GM19328 (cell line): ENCODE data around the gene JAM3.

Source experiments
- ATAC-seq: cut with Tn5 transposase; IDR thresholded peaks from one replicate; pipeline ENCODE4 v1.9.1; 2021; ENCODE audit warnings: mild to moderate bottlenecking, moderate library complexity; ENCODE audit not compliant: unreplicated experiment

The JAM3 gene

GRCh38 chr11:134142536-134142935, 73.7 kb downstream of the JAM3 start:
- no peak for ATAC-seq

- no peak for ATAC-seq
Measured at GRCh38 chr11:134143801-134144200, 74.9 kb downstream of the JAM3 start.

GRCh38 chr11:134144744-134145143, 75.9 kb downstream of the JAM3 start:
- no peak for ATAC-seq

- no peak for ATAC-seq
Measured at GRCh38 chr11:134145715-134146114, 76.8 kb downstream of the JAM3 start.

GRCh38 chr11:134146598-134146997, 77.7 kb downstream of the JAM3 start:
- ATAC-seq = no peak

- ATAC-seq = no peak
Measured at GRCh38 chr11:134149371-134149770, 80.5 kb downstream of the JAM3 start.

- ATAC-seq = no peak
Measured at GRCh38 chr11:134150195-134150903, 81.5 kb downstream of the JAM3 start.

- ATAC-seq = no peak
Measured at GRCh38 chr11:134151083-134151747, 82.3 kb downstream of the JAM3 start.

- ATAC-seq = no peak
Measured at GRCh38 chr11:134152696-134153095, 83.8 kb downstream of the JAM3 start.

GRCh38 chr11:134153147-134153905, 84.5 kb downstream of the JAM3 start:
- ATAC-seq = no peak

GRCh38 chr11:134154441-134154840, 85.6 kb downstream of the JAM3 start:
- ATAC-seq = no peak

- ATAC-seq = no peak
Measured at GRCh38 chr11:134155456-134155855, 86.6 kb downstream of the JAM3 start.

- no peak for ATAC-seq
Measured at GRCh38 chr11:134155946-134156865, 87.3 kb downstream of the JAM3 start.

- ATAC-seq = no peak
Measured at GRCh38 chr11:134157451-134157850, 88.6 kb downstream of the JAM3 start.

GRCh38 chr11:134158023-134158422, 89.2 kb downstream of the JAM3 start:
- no peak for ATAC-seq

- no peak for ATAC-seq
Measured at GRCh38 chr11:134159652-134160051, 90.8 kb downstream of the JAM3 start.

- no peak for ATAC-seq
Measured at GRCh38 chr11:134164490-134165370, 95.9 kb downstream of the JAM3 start.

- no peak for ATAC-seq
Measured at GRCh38 chr11:134170177-134170918, 101.5 kb downstream of the JAM3 start.

GRCh38 chr11:134170919-134171281, 102.0 kb downstream of the JAM3 start:
- no peak for ATAC-seq
